KOPT-K1 (cell line): ENCODE results near the gene ZC3H12C.

Experiments
- H3K27ac ChIP-seq: fragments of 200-600 bp; sonication (generic); 2 replicates; pipeline ENCODE4 v1.5.1; 2016; ENCODE audit warnings: antibody characterized with exemption, mild to moderate bottlenecking, low read depth, low read length; ENCODE audit not compliant: poor library complexity, severe bottlenecking
- H3K36me3 ChIP-seq: fragments of 200-600 bp; sonication (generic); 2 replicates; pipeline ENCODE4 v1.5.1; 2017; ENCODE audit warnings: antibody characterized with exemption, mild to moderate bottlenecking, low read length, moderate library complexity; ENCODE audit not compliant: insufficient read depth
- H3K9me3 ChIP-seq: fragments of 200-600 bp; sonication (generic); 2 replicates; pipeline ENCODE4 v1.5.1; 2017; ENCODE audit warnings: antibody characterized with exemption, low read length, mild to moderate bottlenecking; ENCODE audit not compliant: insufficient read depth, poor library complexity, severe bottlenecking

ZC3H12C gene

GRCh38 chr11:110217936-110218335 lies 124.7 kb downstream of the ZC3H12C start:
- no peak overlapping the region for H3K27ac ChIP-seq
- H3K9me3 ChIP-seq: no peaks in the 10 kb centered on the region
- no peaks in the 10 kb centered on the region for H3K36me3 ChIP-seq

GRCh38 chr11:110219006-110219785 lies 126.0 kb downstream of the ZC3H12C start:
- H3K27ac ChIP-seq: no peak overlapping the region
- H3K9me3 ChIP-seq: no peaks in the 10 kb centered on the region
- H3K36me3 ChIP-seq: no peaks in the 10 kb centered on the region
